ENCODE measurements around the gene ACY1.
"Not testable (repeated sequence)": the region's sequence is repeated elsewhere in the genome, so short reads cannot be mapped to it uniquely, and the experiment has no call there.

Gene ACY1

DNA sequence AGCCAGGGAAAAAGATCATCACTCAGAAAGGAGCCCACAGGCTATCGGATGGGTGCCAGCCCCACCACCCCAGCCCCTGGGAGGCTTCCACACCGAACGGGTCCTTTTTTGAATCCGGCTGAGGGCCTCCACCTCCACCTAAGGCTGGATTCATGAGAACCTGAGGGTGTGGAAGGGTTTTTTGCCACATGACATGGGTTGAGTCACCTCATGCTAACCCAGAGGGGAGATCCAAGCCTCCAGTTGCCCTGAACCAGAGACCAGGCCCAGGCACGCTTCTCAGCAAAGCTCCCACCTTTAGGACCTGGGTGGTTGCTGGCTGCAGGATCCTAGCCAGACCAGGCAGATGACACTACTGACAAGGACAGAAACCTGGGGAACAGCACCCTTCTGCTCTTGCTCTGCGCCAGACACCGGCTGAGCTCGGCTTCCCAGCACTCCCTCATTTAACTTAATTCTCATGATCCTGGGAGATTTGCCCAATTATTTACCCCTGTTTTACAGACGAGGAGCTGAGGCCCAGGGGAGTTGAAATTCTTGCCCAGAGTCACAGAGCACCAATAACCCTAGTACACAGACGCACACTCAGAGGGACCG is 47.5 kb downstream of the ACY1 start:
- DNase-seq: no peak

DNA sequence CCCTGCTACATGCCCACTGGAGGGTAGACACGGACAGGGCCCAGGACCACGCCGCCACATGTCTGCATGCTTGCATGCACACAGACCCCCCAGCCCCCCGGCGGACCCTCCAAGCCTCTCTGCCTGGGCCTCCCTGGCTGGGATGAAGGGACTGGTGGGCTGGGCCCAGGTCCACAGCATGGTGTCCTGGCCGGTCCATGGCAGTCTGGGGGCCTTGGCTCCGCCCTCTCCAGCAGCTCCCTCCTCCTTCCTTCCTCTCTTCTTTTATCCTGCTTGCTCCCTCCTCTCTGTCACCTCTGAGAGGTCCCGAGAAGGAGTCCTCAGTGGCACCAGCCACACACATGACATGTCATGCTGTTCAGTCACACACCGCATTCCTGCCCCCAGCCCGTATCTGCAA is 48.6 kb downstream of the ACY1 start:
- DNase-seq: no peak

- DNase-seq: no peak
These were observed 49.5 kb downstream of the ACY1 start for GRCh38 chr3:52032702-52033408.

- not testable (repeated sequence) for DNase-seq
These were observed 50.4 kb downstream of the ACY1 start for GRCh38 chr3:52033748-52034147.

- no peak for DNase-seq
These were observed 50.9 kb downstream of the ACY1 start for GRCh38 chr3:52034212-52034611.

DNA sequence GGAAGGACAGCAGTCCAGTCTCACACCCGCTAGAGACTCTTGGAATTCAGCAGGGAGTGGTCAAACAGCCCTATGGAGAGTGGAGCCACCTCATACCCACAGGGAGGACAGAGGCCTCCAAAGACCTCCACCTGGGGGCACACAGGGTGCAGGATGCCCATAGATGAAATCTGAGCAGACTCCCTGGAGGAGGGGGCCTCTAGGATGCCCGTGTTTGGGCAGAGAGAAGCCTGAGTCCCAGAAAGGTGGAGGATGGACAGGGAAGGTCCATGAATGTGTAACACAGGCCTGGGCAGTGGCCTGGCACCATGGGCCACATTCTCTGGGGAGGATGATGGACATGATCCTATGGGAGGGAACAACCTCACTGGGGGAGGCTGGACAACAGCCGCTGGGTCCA is 51.3 kb downstream of the ACY1 start:
- no peak for DNase-seq

DNA sequence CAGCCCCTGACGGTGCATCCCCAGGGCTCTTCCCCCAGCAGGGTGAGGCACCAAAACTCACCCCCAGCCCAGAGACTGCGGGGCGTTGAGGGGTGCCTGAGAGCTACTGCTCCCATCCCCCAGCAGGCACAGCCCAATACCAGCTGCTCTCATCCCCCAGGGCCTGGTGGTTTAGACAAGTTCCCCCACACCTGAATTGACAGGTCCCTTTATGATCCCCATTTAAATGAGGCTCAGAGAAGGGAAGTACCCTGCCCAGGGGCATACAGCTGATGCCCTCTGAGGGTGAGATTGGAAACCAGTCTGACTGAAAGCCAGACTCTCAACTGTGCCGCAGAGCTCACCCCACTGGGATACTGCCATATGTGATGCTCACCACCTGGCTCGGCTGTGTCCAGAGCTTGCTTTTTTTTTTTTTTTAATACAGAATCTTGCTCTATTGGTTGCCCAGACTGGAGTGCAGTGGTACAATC is 52.9 kb downstream of the ACY1 start:
- no peak for DNase-seq

GRCh38 chr3:52036829-52037228 is 53.5 kb downstream of the ACY1 start:
- no peak for DNase-seq

- no peak for DNase-seq
These were observed 54.0 kb downstream of the ACY1 start for GRCh38 chr3:52037291-52037690.

GRCh38 chr3:52038227-52038626 is 54.9 kb downstream of the ACY1 start:
- DNase-seq: no peak
